Smooth muscle cell (in vitro differentiated cells): ENCODE results near the gene ANO1. TPM values are rescaled to one million over a fixed set of nuclear protein-coding genes. Genes with fewer than 3 reads are reported as not detected.
"Not testable (repeated sequence)": the region's sequence is repeated elsewhere in the genome, so short reads cannot be mapped to it uniquely, and the experiment has no call there.

Experiments
- DNase-seq: peaks from one replicate; lab custom pipeline; 2025; ENCODE audit not compliant: unreplicated experiment; lab: John Stamatoyannopoulos, UW
- H2AFZ ChIP-seq: fragments of 200-600 bp; sonication (generic); 2 replicates; pipeline ENCODE4 v1.6.0; 2016; ENCODE audit warnings: antibody characterized with exemption, low read depth, mild to moderate bottlenecking
- H3F3A ChIP-seq: fragments of 200-600 bp; sonication (generic); 2 replicates; pipeline ENCODE4 v1.6.0; 2017; ENCODE audit warnings: antibody characterized with exemption, low read depth
- H3K27ac ChIP-seq: fragments of 200-600 bp; sonication (generic); 2 replicates; pipeline ENCODE4 v1.5.1; 2016; ENCODE audit warnings: low read depth, mild to moderate bottlenecking
- H3K27me3 ChIP-seq: fragments of 200-600 bp; sonication (generic); 2 replicates; pipeline ENCODE4 v1.6.1; 2016; ENCODE audit warnings: low read depth, mild to moderate bottlenecking
- H3K36me3 ChIP-seq: fragments of 200-600 bp; sonication (generic); 2 replicates; pipeline ENCODE4 v1.5.1; 2016; ENCODE audit warnings: low read depth
- H3K4me1 ChIP-seq: fragments of 200-600 bp; sonication (generic); 2 replicates; pipeline ENCODE4 v1.5.1; 2016; ENCODE audit warnings: low read depth
- H3K4me2 ChIP-seq: fragments of 200-600 bp; sonication (generic); 2 replicates; pipeline ENCODE4 v1.6.0; 2016; ENCODE audit warnings: mild to moderate bottlenecking
- H3K4me3 ChIP-seq: fragments of 200-600 bp; sonication (generic); 2 replicates; pipeline ENCODE4 v1.5.1; 2016; ENCODE audit warnings: mild to moderate bottlenecking
- H3K79me2 ChIP-seq: fragments of 200-600 bp; sonication (generic); 2 replicates; pipeline ENCODE4 v1.6.0; 2016; ENCODE audit warnings: low read depth, mild to moderate bottlenecking
- H3K9ac ChIP-seq: fragments of 200-600 bp; sonication (generic); 2 replicates; pipeline ENCODE4 v1.6.0; 2016; ENCODE audit warnings: low read depth
- H3K9me3 ChIP-seq: fragments of 200-600 bp; sonication (generic); replicated peaks from 2 replicates; pipeline ENCODE4 v1.5.1; 2016; ENCODE audit warnings: low read depth
- H4K20me1 ChIP-seq: fragments of 200-600 bp; sonication (generic); 2 replicates; pipeline ENCODE4 v1.6.0; 2016; ENCODE audit warnings: low read depth
- CTCF ChIP-seq: fragments of 200-600 bp; sonication (generic); IDR thresholded peaks from 2 replicates; pipeline ENCODE4 v1.5.1; 2017; ENCODE audit warnings: borderline replicate concordance, mild to moderate bottlenecking, antibody characterized with exemption; ENCODE audit not compliant: insufficient read depth, poor library complexity, severe bottlenecking
- WGBS: methylation state at CpG from one replicate; pipeline ENCODE4 v1.1.7; 2016; ENCODE audit warnings: low lambda C conversion rate; 5-methylcytosine and 5-hydroxymethylcytosine counted together
- polyA plus RNA-seq: library from polyadenylated mRNA; unstranded; fragments of >200 nt; fragmentation: Nextera tagmentation; extraction: Ambion mirVana; gene quantifications from 2 replicates; pipeline ENCODE4 v1.2.1, GENCODE V29; 2016
- total RNA-seq: library from RNA; depleted of rRNA; stranded (reverse); fragments of >200 nt; gene quantifications from 2 replicates; pipeline ENCODE4 v1.2.3, GENCODE V29; 2014

Gene ANO1
- total and polyA plus RNA-seq, 2 experiments from 2014 or later: 93.4 to 133 TPM

GRCh38 chr11:70193411-70194292, 115.5 kb downstream of the ANO1 start:
- Histone ChIP-seq H3K36me3 (no peaks in the 10 kb centered on the region), H3K4me2 (no peak overlapping the region), H3F3A (no peaks in the 10 kb centered on the region), H3K27ac (no peak overlapping the region), H3K9me3 (no peaks in the 10 kb centered on the region), H3K9ac (no peak overlapping the region), H3K4me3 (no peak overlapping the region), H4K20me1 (no peaks in the 10 kb centered on the region), H3K4me1 (no peaks in the 10 kb centered on the region), H3K79me2 (no peaks in the 10 kb centered on the region), H3K27me3 (no peaks in the 10 kb centered on the region), H2AFZ (no peak overlapping the region)
- WGBS: 89% methylated on average over 7 of the region's 7 CpGs
- TF ChIP-seq CTCF: no peak
- no peak for DNase-seq

- H3K9me3 ChIP-seq: no peaks in the 10 kb centered on the region
- no peak overlapping the region for H2AFZ ChIP-seq
- no peak for DNase-seq
- no peaks in the 10 kb centered on the region for H3K4me1 ChIP-seq
- no peak overlapping the region for H3K9ac ChIP-seq
- no peak for TF ChIP-seq CTCF
- no peaks in the 10 kb centered on the region for H3K79me2 ChIP-seq
- no peaks in the 10 kb centered on the region for H3F3A ChIP-seq
- 69% methylated on average over 3 of the region's 3 CpGs for WGBS
- no peaks in the 10 kb centered on the region for H3K27me3 ChIP-seq
- H3K27ac ChIP-seq: no peak overlapping the region
- no peaks in the 10 kb centered on the region for H3K36me3 ChIP-seq
- H4K20me1 ChIP-seq: no peaks in the 10 kb centered on the region
- no peak overlapping the region for H3K4me3 ChIP-seq
- no peak overlapping the region for H3K4me2 ChIP-seq
These were observed 117.0 kb downstream of the ANO1 start for GRCh38 chr11:70194792-70195791.

DNA sequence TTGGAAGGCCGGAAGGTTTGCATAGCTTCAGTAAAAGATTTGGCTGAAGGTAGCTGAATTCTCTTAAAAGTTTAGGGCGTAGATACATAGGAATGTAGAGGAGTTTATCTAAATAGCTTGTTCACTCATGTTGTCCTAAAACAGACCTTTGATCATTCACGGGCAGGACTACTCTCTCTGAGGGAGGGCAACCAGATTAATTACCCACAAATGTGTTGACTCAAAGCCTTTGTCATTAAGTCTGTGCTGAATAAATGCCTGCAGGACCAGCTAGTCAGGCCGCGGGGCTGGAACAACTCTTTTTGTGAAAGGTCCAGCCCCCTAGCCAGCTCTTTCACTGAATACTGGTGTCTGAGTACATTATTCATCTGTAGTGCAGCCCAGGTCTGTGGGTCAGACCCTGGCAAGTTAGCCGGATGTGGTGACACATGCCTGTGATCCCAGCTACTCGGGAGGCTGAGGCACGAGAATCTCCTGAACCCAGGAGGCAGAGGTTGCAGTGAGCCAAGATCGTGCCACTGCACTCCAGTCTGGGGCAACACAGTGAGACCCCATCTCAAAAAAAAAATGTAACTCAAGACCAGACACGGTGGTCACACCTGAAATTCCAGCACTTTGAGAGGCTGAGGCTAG, 122.2 kb downstream of the ANO1 start:
- Histone ChIP-seq H3K9me3 (no peaks in the 10 kb centered on the region), H2AFZ (no peak overlapping the region), H3K4me1 (peaks cover 8% of the 10 kb centered on the region), H3K27me3 (no peaks in the 10 kb centered on the region), H3K9ac (no peak overlapping the region), H3F3A (peaks cover 4% of the 10 kb centered on the region), H3K4me2 (no peak overlapping the region), H3K27ac (no peak overlapping the region), H3K79me2 (peaks cover 10% of the 10 kb centered on the region), H4K20me1 (peaks cover 10% of the 10 kb centered on the region), H3K36me3 (no peaks in the 10 kb centered on the region), H3K4me3 (no peak overlapping the region)
- no peak for DNase-seq
- WGBS: 85% methylated on average over 10 of the region's 10 CpGs
- TF ChIP-seq CTCF: no peak

GRCh38 chr11:70201047-70201446, 122.9 kb downstream of the ANO1 start:
- H3K4me2 ChIP-seq, H3K9me3 ChIP-seq, H3K4me1 ChIP-seq, H2AFZ ChIP-seq, H3K9ac ChIP-seq, H3K27ac ChIP-seq, H3F3A ChIP-seq, DNase-seq, H3K27me3 ChIP-seq, H3K4me3 ChIP-seq, H3K36me3 ChIP-seq: not testable (repeated sequence)
- peaks cover 17% of the 10 kb centered on the region for H3K79me2 ChIP-seq
- H4K20me1 ChIP-seq: peaks cover 17% of the 10 kb centered on the region
- 97% methylated on average over 3 of the region's 3 CpGs for WGBS
